Measurements from ENCODE around the gene PPP1R12A. TPM values are rescaled to one million over a fixed set of nuclear protein-coding genes. Genes with fewer than 3 reads are reported as not detected.

Gene PPP1R12A
- total RNA-seq, 1 donor = 207 TPM

DNA sequence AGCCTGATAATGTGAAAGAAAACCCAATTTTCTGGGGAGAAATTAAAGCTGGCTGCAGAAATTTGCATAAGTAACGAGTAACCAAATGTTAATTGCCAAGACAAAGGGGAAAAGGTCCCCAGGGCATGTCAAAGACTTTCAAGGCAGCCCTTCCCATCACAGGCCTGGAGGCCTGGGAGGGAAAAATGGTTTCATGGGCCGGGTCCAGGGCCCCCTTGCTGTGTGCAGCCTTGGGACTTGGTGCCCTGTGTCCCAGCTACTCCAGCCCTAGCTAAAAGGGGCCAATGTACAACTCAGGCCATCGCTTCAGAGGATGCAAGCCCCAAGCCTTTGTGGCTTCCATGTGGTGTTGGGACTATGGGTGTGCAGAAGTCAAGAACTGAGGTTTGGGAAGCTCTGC lies 96.5 kb downstream of the PPP1R12A start:
- no peak overlapping the region for H3K4me3 ChIP-seq (ENCODE audit: low read depth, low read length)
- TF ChIP-seq, protein P1, sequence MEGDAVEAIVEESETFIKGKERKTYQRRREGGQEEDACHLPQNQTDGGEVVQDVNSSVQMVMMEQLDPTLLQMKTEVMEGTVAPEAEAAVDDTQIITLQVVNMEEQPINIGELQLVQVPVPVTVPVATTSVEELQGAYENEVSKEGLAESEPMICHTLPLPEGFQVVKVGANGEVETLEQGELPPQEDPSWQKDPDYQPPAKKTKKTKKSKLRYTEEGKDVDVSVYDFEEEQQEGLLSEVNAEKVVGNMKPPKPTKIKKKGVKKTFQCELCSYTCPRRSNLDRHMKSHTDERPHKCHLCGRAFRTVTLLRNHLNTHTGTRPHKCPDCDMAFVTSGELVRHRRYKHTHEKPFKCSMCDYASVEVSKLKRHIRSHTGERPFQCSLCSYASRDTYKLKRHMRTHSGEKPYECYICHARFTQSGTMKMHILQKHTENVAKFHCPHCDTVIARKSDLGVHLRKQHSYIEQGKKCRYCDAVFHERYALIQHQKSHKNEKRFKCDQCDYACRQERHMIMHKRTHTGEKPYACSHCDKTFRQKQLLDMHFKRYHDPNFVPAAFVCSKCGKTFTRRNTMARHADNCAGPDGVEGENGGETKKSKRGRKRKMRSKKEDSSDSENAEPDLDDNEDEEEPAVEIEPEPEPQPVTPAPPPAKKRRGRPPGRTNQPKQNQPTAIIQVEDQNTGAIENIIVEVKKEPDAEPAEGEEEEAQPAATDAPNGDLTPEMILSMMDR (IDR thresholded peaks at IDR 0.05; ENCODE audit: insufficient read depth, low read depth, low read length) = no peak
- DNase-seq (ENCODE audit: low read depth) = no peak

DNA sequence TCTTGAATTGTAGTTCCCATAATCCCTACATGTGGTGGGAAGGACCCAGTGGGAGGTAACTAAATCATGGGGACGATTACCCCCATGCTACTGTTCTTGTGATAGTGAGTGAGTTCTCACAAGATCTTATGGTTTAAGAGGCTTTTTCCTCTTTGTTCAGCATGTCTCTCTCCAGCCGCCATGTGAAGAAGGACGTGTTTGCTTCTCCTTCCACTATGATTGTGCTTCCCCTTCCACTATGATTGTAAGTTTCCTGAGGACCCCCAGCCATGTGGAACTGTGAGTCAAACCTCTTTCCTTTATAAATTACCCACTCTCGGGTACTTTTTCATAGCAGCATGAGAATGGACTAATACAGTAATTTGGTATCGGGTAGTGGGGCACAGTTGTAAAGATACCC lies 97.3 kb downstream of the PPP1R12A start:
- TF ChIP-seq, protein P1 (IDR thresholded peaks at IDR 0.05; ENCODE audit: insufficient read depth, low read depth, low read length) = no peak
- no peak for DNase-seq (ENCODE audit: low read depth)
- no peak overlapping the region for H3K4me3 ChIP-seq (ENCODE audit: low read depth, low read length)

DNA sequence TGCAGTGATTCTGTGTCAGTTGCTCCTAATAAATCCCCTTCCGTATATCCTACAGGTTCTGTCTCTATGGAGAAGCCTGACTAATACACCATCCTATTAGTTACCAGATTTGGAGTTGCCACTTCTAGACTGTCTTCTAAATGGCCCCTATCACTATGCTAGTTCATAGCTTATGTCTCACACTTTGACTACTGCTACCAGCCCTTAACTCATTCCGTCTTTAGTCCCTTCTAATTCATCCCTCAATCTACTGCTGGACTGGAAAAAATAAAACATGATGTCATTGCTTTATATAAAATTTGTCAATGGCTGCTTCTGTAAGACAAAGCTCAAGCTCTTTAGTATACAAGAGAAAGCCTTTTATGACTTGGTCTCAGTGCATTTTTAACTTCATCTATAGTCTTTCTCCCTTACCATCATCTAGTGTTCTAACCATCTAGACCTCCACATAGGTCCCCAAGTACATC lies 99.5 kb downstream of the PPP1R12A start:
- no peak overlapping the region for H3K4me3 ChIP-seq (ENCODE audit: low read depth, low read length)
- TF ChIP-seq, protein P1 (IDR thresholded peaks at IDR 0.05; ENCODE audit: insufficient read depth, low read depth, low read length) = no peak
- no peak for DNase-seq (ENCODE audit: low read depth)

DNA sequence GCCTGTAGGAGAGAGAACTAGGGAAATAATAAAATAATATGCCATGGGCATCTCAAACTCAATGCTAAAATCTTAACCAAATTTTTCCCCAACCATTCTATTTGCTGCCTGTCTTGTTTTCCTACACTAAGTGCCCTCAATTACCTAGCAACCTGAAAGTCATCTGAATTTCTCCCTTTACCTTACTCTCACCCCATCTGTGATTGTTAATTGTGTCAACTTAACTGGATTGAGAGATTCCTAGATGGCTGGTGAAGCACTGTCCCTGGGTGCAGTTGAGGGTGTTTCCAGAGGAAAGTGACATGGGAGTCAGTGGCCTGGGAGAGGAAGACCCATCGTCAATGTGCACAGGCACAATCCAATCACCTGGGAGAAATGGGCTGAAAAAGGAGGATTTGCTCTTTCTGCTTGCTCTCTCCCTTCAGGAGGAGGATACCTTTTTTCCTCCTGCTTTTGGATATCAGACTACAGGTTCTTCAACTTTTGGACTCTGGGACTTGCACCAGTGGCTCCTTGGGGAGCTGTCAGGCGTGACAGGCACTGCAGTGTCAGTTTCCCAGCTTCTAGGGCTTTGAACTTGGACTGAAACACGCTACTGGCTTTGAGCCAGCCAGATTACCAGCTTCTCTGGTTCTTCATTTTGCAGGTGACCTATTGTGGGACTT lies 100.1 kb downstream of the PPP1R12A start:
- DNase-seq (ENCODE audit: low read depth) = no peak
- TF ChIP-seq, protein P1 (IDR thresholded peaks at IDR 0.05; ENCODE audit: insufficient read depth, low read depth, low read length) = no peak

DNA sequence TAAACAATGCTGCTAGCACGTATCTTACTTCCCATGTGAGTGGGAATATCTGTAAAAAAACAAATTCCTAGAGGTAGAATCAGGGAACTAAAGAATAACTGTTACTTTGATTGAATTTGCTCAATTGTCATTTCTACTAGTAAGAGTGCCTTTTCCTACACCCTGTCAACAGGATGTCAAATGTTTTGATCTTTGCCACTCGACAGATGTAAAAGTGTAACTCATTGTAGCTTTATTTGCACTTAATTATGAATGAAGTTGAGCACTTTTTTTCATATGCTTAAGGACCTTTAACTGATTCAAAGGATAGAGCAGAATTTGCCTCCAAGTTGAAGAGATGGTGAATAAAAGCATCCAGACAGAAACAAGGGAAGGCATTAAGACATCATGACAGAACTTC lies 104.5 kb downstream of the PPP1R12A start:
- DNase-seq (ENCODE audit: low read depth) = no peak
- TF ChIP-seq, protein P1 (IDR thresholded peaks at IDR 0.05; ENCODE audit: insufficient read depth, low read depth, low read length) = no peak
- H3K4me3 ChIP-seq (ENCODE audit: low read depth, low read length) = no peak overlapping the region

More for the DNA sequence above, 100.1 kb downstream of the PPP1R12A start:
- no peak overlapping the region for H3K4me3 ChIP-seq (ENCODE audit: low read depth, low read length)

DNA sequence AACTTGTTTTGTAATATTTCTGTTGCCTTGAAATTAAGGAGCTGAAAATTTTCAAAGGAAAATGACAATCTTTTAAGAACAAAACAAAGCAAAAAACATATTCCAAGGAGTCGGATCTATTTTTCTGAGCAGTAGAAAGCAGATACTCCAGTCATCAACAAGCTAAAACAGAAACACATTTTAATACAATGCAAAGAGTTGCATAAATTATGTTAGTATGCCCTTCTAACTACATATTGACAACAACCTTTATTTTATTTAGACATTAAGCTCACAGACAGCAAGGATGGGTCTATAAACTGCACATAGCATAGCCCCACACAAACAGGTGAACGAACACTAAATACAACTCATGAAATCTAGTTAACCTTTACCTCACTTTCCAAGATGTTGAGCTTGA lies 106.0 kb downstream of the PPP1R12A start:
- DNase-seq (ENCODE audit: low read depth) = no peak
- no peak overlapping the region for H3K4me3 ChIP-seq (ENCODE audit: low read depth, low read length)
- TF ChIP-seq, protein P1 (IDR thresholded peaks at IDR 0.05; ENCODE audit: insufficient read depth, low read depth, low read length) = no peak

DNA sequence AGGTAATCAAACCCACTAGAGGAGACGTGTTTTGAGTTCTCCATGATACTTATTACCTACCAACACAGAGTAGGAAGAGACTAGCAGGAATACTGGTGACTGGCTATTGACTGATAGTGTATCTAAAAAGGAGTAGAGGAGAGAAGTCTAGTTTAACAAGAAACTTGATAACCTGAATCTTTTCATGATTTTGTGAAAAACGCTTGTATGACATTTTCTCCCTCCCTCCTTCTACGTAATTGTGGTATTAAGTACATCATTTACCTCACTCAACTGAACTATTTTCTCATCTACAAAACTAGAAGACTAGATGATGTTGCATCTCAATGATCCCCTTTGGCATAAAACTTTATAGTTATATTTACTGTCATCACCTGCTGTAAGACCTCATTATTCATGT lies 107.4 kb downstream of the PPP1R12A start:
- H3K4me3 ChIP-seq (ENCODE audit: low read depth, low read length) = no peak overlapping the region
- DNase-seq (ENCODE audit: low read depth) = no peak

More for the DNA sequence above, 107.4 kb downstream of the PPP1R12A start:
- TF ChIP-seq, protein P1 (IDR thresholded peaks at IDR 0.05; ENCODE audit: insufficient read depth, low read depth, low read length) = no peak
